ENCODE measurements around the gene ITGA4. TPM values are rescaled to one million over a fixed set of nuclear protein-coding genes. Genes with fewer than 3 reads are reported as not detected.

ITGA4 gene
- polyA plus RNA-seq, 1 donor (not counting 4 experiments of a cell fraction or from before 2014, with no cell fraction given), result 4.7 TPM

DNA sequence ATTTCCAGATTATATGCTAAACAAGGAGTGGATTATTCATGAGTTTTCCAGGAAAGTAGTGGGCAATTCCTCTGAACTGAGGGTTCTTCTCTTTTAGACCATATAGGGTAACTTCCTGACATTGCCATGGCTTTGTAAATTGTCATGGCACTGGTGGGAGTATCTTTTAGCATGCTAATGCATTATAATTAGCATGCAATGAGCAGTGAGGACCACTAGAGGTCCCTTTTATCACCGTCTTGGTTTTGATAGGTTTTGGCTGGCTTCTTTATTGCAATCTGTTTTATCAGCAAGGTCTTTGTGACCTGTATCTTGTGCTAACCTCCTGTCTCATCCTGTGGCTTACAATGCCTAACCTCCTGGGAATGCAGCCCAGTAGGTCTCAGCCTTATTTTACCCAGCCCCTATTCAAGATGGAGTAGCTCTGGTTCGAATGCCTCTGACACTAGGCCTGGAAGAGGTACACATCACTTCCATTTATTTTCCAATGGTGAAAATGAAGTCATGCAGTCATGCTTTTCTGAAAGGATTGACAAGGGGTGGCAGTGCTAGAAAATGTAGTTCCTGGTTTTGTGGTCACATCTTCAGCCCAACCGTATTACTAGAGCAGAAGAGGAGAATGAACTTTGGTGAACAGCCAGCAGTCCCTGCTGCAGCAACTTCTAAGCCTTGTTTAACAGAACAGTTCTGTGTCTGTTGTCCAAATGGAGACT lies 26.6 kb upstream of the ITGA4 start:
- H3K9me1 ChIP-seq (ENCODE audit: control insufficient read depth, extremely low read depth, insufficient read depth, low read length), result no peaks in the 10 kb centered on the region
- H3K9me3 ChIP-seq (ENCODE audit: control insufficient read depth, low read depth, low read length), result no peaks in the 10 kb centered on the region
- H3K4me1 ChIP-seq (ENCODE audit: control insufficient read depth, extremely low read depth, insufficient read depth, low read length), result no peaks in the 10 kb centered on the region
- H3K27me3 ChIP-seq (ENCODE audit: control insufficient read depth, extremely low read depth, insufficient read depth, low read length), result no peaks in the 10 kb centered on the region
- no peak for DNase-seq (ENCODE audit: low read depth, low spot score)
- FAIRE-seq, result no peak
- no peak for TF ChIP-seq EZH2 (IDR thresholded peaks at IDR 0.05; ENCODE audit: low read length)
- TF ChIP-seq, protein P1, sequence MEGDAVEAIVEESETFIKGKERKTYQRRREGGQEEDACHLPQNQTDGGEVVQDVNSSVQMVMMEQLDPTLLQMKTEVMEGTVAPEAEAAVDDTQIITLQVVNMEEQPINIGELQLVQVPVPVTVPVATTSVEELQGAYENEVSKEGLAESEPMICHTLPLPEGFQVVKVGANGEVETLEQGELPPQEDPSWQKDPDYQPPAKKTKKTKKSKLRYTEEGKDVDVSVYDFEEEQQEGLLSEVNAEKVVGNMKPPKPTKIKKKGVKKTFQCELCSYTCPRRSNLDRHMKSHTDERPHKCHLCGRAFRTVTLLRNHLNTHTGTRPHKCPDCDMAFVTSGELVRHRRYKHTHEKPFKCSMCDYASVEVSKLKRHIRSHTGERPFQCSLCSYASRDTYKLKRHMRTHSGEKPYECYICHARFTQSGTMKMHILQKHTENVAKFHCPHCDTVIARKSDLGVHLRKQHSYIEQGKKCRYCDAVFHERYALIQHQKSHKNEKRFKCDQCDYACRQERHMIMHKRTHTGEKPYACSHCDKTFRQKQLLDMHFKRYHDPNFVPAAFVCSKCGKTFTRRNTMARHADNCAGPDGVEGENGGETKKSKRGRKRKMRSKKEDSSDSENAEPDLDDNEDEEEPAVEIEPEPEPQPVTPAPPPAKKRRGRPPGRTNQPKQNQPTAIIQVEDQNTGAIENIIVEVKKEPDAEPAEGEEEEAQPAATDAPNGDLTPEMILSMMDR (optimal IDR thresholded peaks at IDR 0.05 in 1 of 3, IDR thresholded peaks at IDR 0.05 in 1 of 3, conservative IDR thresholded peaks at IDR 0.05 in 1 of 3; ENCODE audit: extremely low read depth in 1 of 3, insufficient read depth in 2 of 3, low read length in 3 of 3), result peak in 2 of 3 experiments; percentile 35 to 37
- H2AFZ ChIP-seq (ENCODE audit: control insufficient read depth, low read length), result no peak overlapping the region
- dilution Hi-C loops (cut with MboI; ENCODE audit: extremely low pct_ligation_motif_present, low sequenced_read_pairs), result no loop called here
- no peak overlapping the region for H3K4me3 ChIP-seq (ENCODE audit: control insufficient read depth in 2 of 3, extremely low read depth in 1 of 3, insufficient read depth in 2 of 3, low read depth in 1 of 3, low read length in 3 of 3)
- no peaks in the 10 kb centered on the region for H3K36me3 ChIP-seq (ENCODE audit: control insufficient read depth in 2 of 2, extremely low read depth in 1 of 2, insufficient read depth in 2 of 2, low read length in 2 of 2)
- no peaks in the 10 kb centered on the region for H4K20me1 ChIP-seq (ENCODE audit: control insufficient read depth, extremely low read depth, insufficient read depth, low read length)
- no peak overlapping the region for H3K9ac ChIP-seq (ENCODE audit: control insufficient read depth, extremely low read depth, insufficient read depth, low read length)
- no peak overlapping the region for H3K27ac ChIP-seq (ENCODE audit: control insufficient read depth, insufficient read depth, low read length)
- no peaks in the 10 kb centered on the region for H3K79me2 ChIP-seq (ENCODE audit: control insufficient read depth, insufficient read depth, low read length)
- H3K4me2 ChIP-seq (ENCODE audit: control insufficient read depth, extremely low read depth, insufficient read depth, low read depth, low read length), result no peak overlapping the region

DNA sequence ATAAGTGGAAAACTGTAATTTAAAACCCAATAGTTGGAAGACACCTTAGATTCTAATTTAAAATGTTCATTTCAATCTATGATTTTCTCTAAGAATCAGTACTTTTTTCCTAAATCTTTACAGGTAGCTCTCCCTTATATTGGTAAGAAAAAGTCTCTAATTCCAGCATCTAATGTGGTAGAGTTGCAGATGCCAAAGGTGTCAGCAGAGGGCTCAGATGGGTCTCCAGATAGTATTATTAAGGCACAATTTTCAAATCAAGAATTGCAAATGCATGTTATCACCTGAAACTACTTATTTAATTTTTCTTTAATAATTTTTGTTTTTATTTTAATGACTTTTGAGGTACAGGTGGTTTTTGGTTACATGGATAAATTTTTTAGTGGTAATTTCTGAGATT lies 25.5 kb upstream of the ITGA4 start:
- H2AFZ ChIP-seq (ENCODE audit: control insufficient read depth, low read length), result no peak overlapping the region
- no peak overlapping the region for H3K9ac ChIP-seq (ENCODE audit: control insufficient read depth, extremely low read depth, insufficient read depth, low read length)
- no peaks in the 10 kb centered on the region for H3K4me1 ChIP-seq (ENCODE audit: control insufficient read depth, extremely low read depth, insufficient read depth, low read length)
- no peak overlapping the region for H3K4me3 ChIP-seq (ENCODE audit: control insufficient read depth in 2 of 3, extremely low read depth in 1 of 3, insufficient read depth in 2 of 3, low read depth in 1 of 3, low read length in 3 of 3)
- no peaks in the 10 kb centered on the region for H3K79me2 ChIP-seq (ENCODE audit: control insufficient read depth, insufficient read depth, low read length)
- no peaks in the 10 kb centered on the region for H3K36me3 ChIP-seq (ENCODE audit: control insufficient read depth in 2 of 2, extremely low read depth in 1 of 2, insufficient read depth in 2 of 2, low read length in 2 of 2)
- H4K20me1 ChIP-seq (ENCODE audit: control insufficient read depth, extremely low read depth, insufficient read depth, low read length), result no peaks in the 10 kb centered on the region
- TF ChIP-seq, protein P1 (optimal IDR thresholded peaks at IDR 0.05 in 1 of 3, IDR thresholded peaks at IDR 0.05 in 1 of 3, conservative IDR thresholded peaks at IDR 0.05 in 1 of 3; ENCODE audit: extremely low read depth in 1 of 3, insufficient read depth in 2 of 3, low read length in 3 of 3), result no peak
- DNase-seq (ENCODE audit: low read depth, low spot score), result no peak
- no peak for FAIRE-seq
- dilution Hi-C loops (cut with MboI; ENCODE audit: extremely low pct_ligation_motif_present, low sequenced_read_pairs), result no loop called here
- H3K9me1 ChIP-seq (ENCODE audit: control insufficient read depth, extremely low read depth, insufficient read depth, low read length), result no peaks in the 10 kb centered on the region
- H3K4me2 ChIP-seq (ENCODE audit: control insufficient read depth, extremely low read depth, insufficient read depth, low read depth, low read length), result no peak overlapping the region
- no peaks in the 10 kb centered on the region for H3K9me3 ChIP-seq (ENCODE audit: control insufficient read depth, low read depth, low read length)
- H3K27me3 ChIP-seq (ENCODE audit: control insufficient read depth, extremely low read depth, insufficient read depth, low read length), result no peaks in the 10 kb centered on the region
- H3K27ac ChIP-seq (ENCODE audit: control insufficient read depth, insufficient read depth, low read length), result no peak overlapping the region

All from keratinocyte (primary cell).